Measurements from ENCODE around the gene NDUFS7. TPM values are rescaled to one million over a fixed set of nuclear protein-coding genes. Genes with fewer than 3 reads are reported as not detected.

The NDUFS7 gene
- total and polyA plus RNA-seq, 12 donors = 4.7 to 286 (median 148) TPM

- intact Hi-C loops (cut with DNase I) = loop anchor here in 1 of 2 donors (10.0 kb wide), 1 partner anchor 127 kb away; no protein-coding TSS in a partner anchor
- Histone ChIP-seq H3K9me3 (replicated peaks in 1 of 3) (no peaks in the 10 kb centered on the region), H3K4me3 (no peak overlapping the region), H3K27me3 (peaks cover 16% of the 10 kb centered on the region), H3K4me1 (replicated peaks in 1 of 2) (peaks cover 14 to 42% of the 10 kb centered on the region in 2 donors), H3K36me3 (replicated peaks in 1 of 2) (peaks cover 0 to 34% of the 10 kb centered on the region in 2 donors), H3K27ac (no peak overlapping the region)
- DNase-seq = no peak
- whole genome bisulfite sequencing, 4 donors = 81 to 87% (median 86%) methylated on average over 21 to 25 of the region's 25 CpGs
- TF ChIP-seq, protein P1, sequence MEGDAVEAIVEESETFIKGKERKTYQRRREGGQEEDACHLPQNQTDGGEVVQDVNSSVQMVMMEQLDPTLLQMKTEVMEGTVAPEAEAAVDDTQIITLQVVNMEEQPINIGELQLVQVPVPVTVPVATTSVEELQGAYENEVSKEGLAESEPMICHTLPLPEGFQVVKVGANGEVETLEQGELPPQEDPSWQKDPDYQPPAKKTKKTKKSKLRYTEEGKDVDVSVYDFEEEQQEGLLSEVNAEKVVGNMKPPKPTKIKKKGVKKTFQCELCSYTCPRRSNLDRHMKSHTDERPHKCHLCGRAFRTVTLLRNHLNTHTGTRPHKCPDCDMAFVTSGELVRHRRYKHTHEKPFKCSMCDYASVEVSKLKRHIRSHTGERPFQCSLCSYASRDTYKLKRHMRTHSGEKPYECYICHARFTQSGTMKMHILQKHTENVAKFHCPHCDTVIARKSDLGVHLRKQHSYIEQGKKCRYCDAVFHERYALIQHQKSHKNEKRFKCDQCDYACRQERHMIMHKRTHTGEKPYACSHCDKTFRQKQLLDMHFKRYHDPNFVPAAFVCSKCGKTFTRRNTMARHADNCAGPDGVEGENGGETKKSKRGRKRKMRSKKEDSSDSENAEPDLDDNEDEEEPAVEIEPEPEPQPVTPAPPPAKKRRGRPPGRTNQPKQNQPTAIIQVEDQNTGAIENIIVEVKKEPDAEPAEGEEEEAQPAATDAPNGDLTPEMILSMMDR (IDR thresholded peaks at IDR 0.05) = no peak
- TF ChIP-seq POLR2A (IDR thresholded peaks at IDR 0.05) = no peak
Observed at GRCh38 chr19:1441677-1442438, 58.2 kb downstream of the NDUFS7 start.

Other genes starting within 250 kb of the NDUFS7 start
- gene SBNO2, start 209.6 kb upstream of the NDUFS7 start, total RNA-seq = 100 to 1,000 TPM in 3 of 9 donors, 10 to 100 TPM in 6; 14.4 to 176 (median 65.2) TPM
- 100 to 1,000 TPM in 1 of 3 donors, 10 to 100 TPM in 2; 13.6 to 118 (median 84.2) TPM for gene SBNO2, start 209.6 kb upstream of the NDUFS7 start, polyA plus RNA-seq
- gene STK11, start 178.1 kb upstream of the NDUFS7 start, total RNA-seq = 100 to 1,000 TPM in 3 of 9 donors, 10 to 100 TPM in 6; 53.5 to 117 (median 93.2) TPM
- 100 to 1,000 TPM in 1 of 3 donors, 10 to 100 TPM in 2; 37.8 to 148 (median 94.5) TPM for gene STK11, start 178.1 kb upstream of the NDUFS7 start, polyA plus RNA-seq
- gene CBARP, start 145.9 kb upstream of the NDUFS7 start, total RNA-seq = 1 to 10 TPM in 6 of 9 donors, under 1 TPM in 1, not detected in 2; 0.67 to 5.0 (median 1.8) TPM
- gene CBARP, start 145.9 kb upstream of the NDUFS7 start, polyA plus RNA-seq = 1 to 10 TPM in 2 of 3 donors, under 1 TPM in 1; 0.09 to 9.3 (median 2.2) TPM
- 100 to 1,000 TPM in 7 of 9 donors, 10 to 100 TPM in 2; 78.9 to 435 (median 205) TPM for gene ATP5F1D, start 142.2 kb upstream of the NDUFS7 start, total RNA-seq
- 1,000 to 10,000 TPM in 1 of 3 donors, 100 to 1,000 TPM in 1, 10 to 100 TPM in 1; 15.6 to 1,534 (median 925) TPM for gene ATP5F1D, start 142.2 kb upstream of the NDUFS7 start, polyA plus RNA-seq
- gene MIDN, start 135.3 kb upstream of the NDUFS7 start, total RNA-seq = 100 to 1,000 TPM in 5 of 9 donors, 10 to 100 TPM in 3, 1 to 10 TPM in 1; 8.6 to 189 (median 112) TPM
- gene MIDN, start 135.3 kb upstream of the NDUFS7 start, polyA plus RNA-seq = 10 to 100 TPM; 15.5 to 73.0 (median 46.8) TPM
- gene CIRBP, start 114.6 kb upstream of the NDUFS7 start, total RNA-seq = 1,000 to 10,000 TPM in 1 of 9 donors, 100 to 1,000 TPM in 8; 317 to 1,164 (median 674) TPM
- gene CIRBP, start 114.6 kb upstream of the NDUFS7 start, polyA plus RNA-seq = 100 to 1,000 TPM; 360 to 990 (median 737) TPM
- 100 to 1,000 TPM in 3 of 9 donors, 10 to 100 TPM in 6; 48.4 to 279 (median 85.0) TPM for gene FAM174C, start 108.4 kb upstream of the NDUFS7 start, total RNA-seq
- gene FAM174C, start 108.4 kb upstream of the NDUFS7 start, polyA plus RNA-seq = 100 to 1,000 TPM in 2 of 3 donors, 1 to 10 TPM in 1; 3.8 to 139 (median 123) TPM
- gene EFNA2, start 98.0 kb upstream of the NDUFS7 start, total RNA-seq = under 1 TPM in 1 of 9 donors, not detected in 8; 0.11 TPM
- not detected for gene EFNA2, start 98.0 kb upstream of the NDUFS7 start, polyA plus RNA-seq
- gene GAMT, start 17.6 kb downstream of the NDUFS7 start, total RNA-seq = 10 to 100 TPM; 14.8 to 96.9 (median 30.7) TPM
- 10 to 100 TPM in 2 of 3 donors, 1 to 10 TPM in 1; 7.4 to 84.5 (median 74.2) TPM for gene GAMT, start 17.6 kb downstream of the NDUFS7 start, polyA plus RNA-seq
- gene DAZAP1, start 23.7 kb downstream of the NDUFS7 start, total RNA-seq = 10 to 100 TPM; 11.5 to 87.5 (median 41.4) TPM
- gene DAZAP1, start 23.7 kb downstream of the NDUFS7 start, polyA plus RNA-seq = 100 to 1,000 TPM in 1 of 3 donors, 10 to 100 TPM in 2; 60.0 to 117 (median 77.5) TPM
- gene RPS15, start 54.5 kb downstream of the NDUFS7 start, total RNA-seq = 1,000 to 10,000 TPM in 6 of 9 donors, 100 to 1,000 TPM in 3; 780 to 3,934 (median 1,471) TPM
- 1,000 to 10,000 TPM in 2 of 3 donors, 100 to 1,000 TPM in 1; 471 to 4,071 (median 2,224) TPM for gene RPS15, start 54.5 kb downstream of the NDUFS7 start, polyA plus RNA-seq
- 1 to 10 TPM in 3 of 9 donors, under 1 TPM in 6; 0.06 to 6.9 (median 0.35) TPM for gene APC2, start 66.2 kb downstream of the NDUFS7 start, total RNA-seq
- gene APC2, start 66.2 kb downstream of the NDUFS7 start, polyA plus RNA-seq = 10 to 100 TPM in 1 of 3 donors, under 1 TPM in 2; 0.71 to 12.9 (median 0.82) TPM
- 10 to 100 TPM; 26.9 to 60.4 (median 35.6) TPM for gene C19orf25, start 95.3 kb downstream of the NDUFS7 start, total RNA-seq
- 10 to 100 TPM in 2 of 3 donors, 1 to 10 TPM in 1; 6.0 to 55.7 (median 33.4) TPM for gene C19orf25, start 95.3 kb downstream of the NDUFS7 start, polyA plus RNA-seq
- gene PCSK4, start 106.4 kb downstream of the NDUFS7 start, total RNA-seq = 10 to 100 TPM in 2 of 9 donors, 1 to 10 TPM in 7; 1.2 to 13.1 (median 4.4) TPM
- gene PCSK4, start 106.4 kb downstream of the NDUFS7 start, polyA plus RNA-seq = 10 to 100 TPM in 2 of 3 donors, 1 to 10 TPM in 1; 1.3 to 29.7 (median 13.7) TPM
- 100 to 1,000 TPM in 5 of 9 donors, 10 to 100 TPM in 4; 44.5 to 189 (median 110) TPM for gene REEP6, start 107.3 kb downstream of the NDUFS7 start, total RNA-seq
- 100 to 1,000 TPM in 2 of 3 donors, 10 to 100 TPM in 1; 16.5 to 205 (median 120) TPM for gene REEP6, start 107.3 kb downstream of the NDUFS7 start, polyA plus RNA-seq
- gene ADAMTSL5, start 129.1 kb downstream of the NDUFS7 start, total RNA-seq = 1 to 10 TPM in 7 of 9 donors, under 1 TPM in 2; 0.61 to 8.8 (median 1.6) TPM
- 1 to 10 TPM in 2 of 3 donors, under 1 TPM in 1; 0.79 to 2.4 (median 2.0) TPM for gene ADAMTSL5, start 129.1 kb downstream of the NDUFS7 start, polyA plus RNA-seq
- gene PLK5, start 140.2 kb downstream of the NDUFS7 start, total RNA-seq = under 1 TPM in 2 of 9 donors, not detected in 7; 0.15 to 0.17 TPM
- 1 to 10 TPM in 1 of 3 donors, under 1 TPM in 1, not detected in 1; 0.47 to 1.0 TPM for gene PLK5, start 140.2 kb downstream of the NDUFS7 start, polyA plus RNA-seq
- gene MEX3D, start 184.4 kb downstream of the NDUFS7 start, total RNA-seq = 10 to 100 TPM in 8 of 9 donors, 1 to 10 TPM in 1; 7.3 to 31.6 (median 20.1) TPM
- gene MEX3D, start 184.4 kb downstream of the NDUFS7 start, polyA plus RNA-seq = 1 to 10 TPM; 1.6 to 2.6 (median 2.1) TPM
- gene MBD3, start 209.0 kb downstream of the NDUFS7 start, total RNA-seq = 100 to 1,000 TPM in 4 of 9 donors, 10 to 100 TPM in 5; 60.6 to 144 (median 92.1) TPM
- gene MBD3, start 209.0 kb downstream of the NDUFS7 start, polyA plus RNA-seq = 100 to 1,000 TPM in 1 of 3 donors, 10 to 100 TPM in 1, 1 to 10 TPM in 1; 3.5 to 221 (median 95.8) TPM
- 100 to 1,000 TPM in 6 of 9 donors, 10 to 100 TPM in 3; 47.1 to 336 (median 267) TPM for gene UQCR11, start 221.6 kb downstream of the NDUFS7 start, total RNA-seq
- gene UQCR11, start 221.6 kb downstream of the NDUFS7 start, polyA plus RNA-seq = 100 to 1,000 TPM in 1 of 3 donors, 10 to 100 TPM in 2; 91.7 to 122 (median 96.9) TPM